PFSK-1 (cell line): Measurements from ENCODE around the gene GSX1.

ENCODE experiments used
- FOXP2 ChIP-seq: optimal IDR thresholded peaks from 2 replicates; pipeline ENCODE3; 2011; ENCODE audit warnings: borderline replicate concordance, control low read depth, inconsistent platforms; ENCODE audit not compliant: insufficient read depth; ENCODE audit errors: extremely low read length, extremely low read depth
- POLR2AphosphoS5 ChIP-seq: IDR thresholded peaks from 2 replicates; pipeline ENCODE4 v1.6.1; 2012; ENCODE audit warnings: low read depth, mild to moderate bottlenecking, control low read depth, low read length, moderate library complexity
- REST ChIP-seq, 2 experiments: IDR thresholded peaks; 2 replicates each; pipeline versions ENCODE4 v1.6.1 to v1.8.0; 2011 to 2012; ENCODE audit warnings: low read depth in 2 of 2, low read length in 2 of 2, control low read depth in 1 of 2, inconsistent platforms in 1 of 2, mild to moderate bottlenecking in 1 of 2, moderate library complexity in 1 of 2; ENCODE audit not compliant: insufficient read depth in 1 of 2
- SIN3A ChIP-seq: IDR thresholded peaks from 2 replicates; pipeline ENCODE4 v1.6.1; 2012; ENCODE audit warnings: mild to moderate bottlenecking, low read length, moderate library complexity, borderline replicate concordance; ENCODE audit not compliant: insufficient read depth
- TAF1 ChIP-seq: IDR thresholded peaks from 2 replicates; pipeline ENCODE4 v1.6.1; 2012; ENCODE audit warnings: low read length, control low read depth, borderline replicate concordance; ENCODE audit not compliant: insufficient read depth

GSX1 gene

GRCh38 chr13:27830010-27830409, 37.7 kb downstream of the GSX1 start:
- TF ChIP-seq POLR2AphosphoS5, result no peak

GRCh38 chr13:27833206-27833605, 40.9 kb downstream of the GSX1 start:
- TF ChIP-seq SIN3A (no peak), TAF1 (no peak), FOXP2 (no peak), POLR2AphosphoS5 (no peak), REST (IDR thresholded peaks at IDR 0.05; ENCODE audit: insufficient read depth in 1 of 2, low read depth in 2 of 2, low read length in 2 of 2) (no peak)

DNA sequence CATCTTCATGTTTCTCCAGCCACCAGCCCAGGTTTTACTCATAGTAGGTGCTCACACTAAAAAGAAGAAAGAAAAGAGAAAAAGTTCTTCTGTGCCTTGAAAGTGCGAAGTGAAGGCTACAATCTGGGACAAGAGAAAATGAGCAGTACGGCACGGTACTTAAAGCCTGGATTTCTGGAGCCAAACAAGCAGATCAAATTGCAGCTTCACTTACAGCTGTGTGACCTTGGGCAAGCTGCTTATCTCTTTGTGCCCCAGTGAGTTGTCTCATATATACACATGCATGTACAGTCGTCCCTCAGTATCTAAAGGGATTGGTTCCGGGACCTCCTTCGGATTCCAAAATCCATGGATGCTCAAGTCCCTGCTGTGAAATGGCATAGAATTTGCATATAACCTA, 41.8 kb downstream of the GSX1 start:
- no peak for TF ChIP-seq SIN3A
- no peak for TF ChIP-seq REST (IDR thresholded peaks at IDR 0.05; ENCODE audit: insufficient read depth in 1 of 2, low read depth in 2 of 2, low read length in 2 of 2)
- TF ChIP-seq POLR2AphosphoS5, result no peak
- TF ChIP-seq TAF1, result no peak
- TF ChIP-seq FOXP2, result no peak

GRCh38 chr13:27835799-27836198, 43.5 kb downstream of the GSX1 start:
- TF ChIP-seq TAF1 (no peak), FOXP2 (no peak), SIN3A (no peak), REST (IDR thresholded peaks at IDR 0.05; ENCODE audit: insufficient read depth in 1 of 2, low read depth in 2 of 2, low read length in 2 of 2) (no peak), POLR2AphosphoS5 (no peak)

DNA sequence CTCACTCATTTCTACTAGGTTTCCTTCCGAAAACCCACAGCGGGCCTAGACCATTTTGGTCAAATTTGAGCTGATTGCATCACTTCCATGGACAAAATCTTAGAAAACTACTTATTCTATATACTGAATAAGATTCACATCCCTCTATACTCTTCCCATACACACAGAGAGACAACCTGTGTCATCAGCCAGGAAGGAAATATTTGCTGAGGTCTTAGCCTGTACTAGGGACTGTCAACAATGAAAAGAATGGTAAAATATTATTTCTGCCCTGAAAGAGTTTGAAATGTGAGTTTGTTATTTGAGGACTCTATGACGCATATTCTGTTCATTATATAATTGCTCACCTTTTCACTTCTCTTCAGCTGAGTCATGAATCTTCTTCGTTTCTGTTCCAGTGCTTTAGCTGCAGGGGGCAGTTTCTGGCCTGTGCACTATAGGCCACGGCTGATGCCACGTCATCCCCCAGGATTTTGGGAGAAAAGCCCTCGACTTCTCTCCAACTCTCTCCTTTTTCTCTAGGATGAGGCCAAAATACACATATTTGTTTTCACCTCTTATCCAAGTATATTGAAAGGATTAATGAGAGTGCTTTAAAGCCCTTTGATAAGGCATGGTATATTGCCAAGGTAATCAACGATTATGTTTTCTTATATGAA, 47.7 kb downstream of the GSX1 start:
- TF ChIP-seq POLR2AphosphoS5 (no peak), TAF1 (no peak)

DNA sequence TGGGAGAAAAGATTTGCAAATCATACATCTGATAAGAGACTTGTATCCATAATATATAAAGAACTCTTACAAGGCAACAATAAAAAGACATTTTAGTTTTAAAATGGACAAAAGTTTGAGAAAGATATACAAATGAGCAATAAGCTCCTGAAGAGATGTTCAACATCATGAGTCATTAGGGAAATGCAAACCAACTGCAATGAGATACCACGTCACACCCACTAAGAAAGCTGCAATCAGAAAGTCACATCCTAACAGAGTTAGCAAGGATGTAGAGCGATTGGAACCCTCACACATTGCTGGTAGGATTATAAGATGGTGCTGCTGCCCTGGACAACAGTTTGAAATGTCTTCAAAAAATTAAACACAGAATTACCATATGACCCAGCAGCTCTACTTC, 50.3 kb downstream of the GSX1 start:
- TF ChIP-seq SIN3A (no peak), FOXP2 (no peak), POLR2AphosphoS5 (no peak), REST (IDR thresholded peaks at IDR 0.05; ENCODE audit: insufficient read depth in 1 of 2, low read depth in 2 of 2, low read length in 2 of 2) (no peak), TAF1 (no peak)
